CD4-positive, alpha-beta memory T cell (primary cell): Measurements from ENCODE around the gene BFSP1. TPM values are rescaled to one million over a fixed set of nuclear protein-coding genes. Genes with fewer than 3 reads are reported as not detected.

ENCODE experiments used
- CTCF ChIA-PET: fragments of 350-600 bp; sonication (Branson Sonifier 250); formaldehyde crosslinking; loops from one replicate; lab custom pipeline; 2021; ENCODE audit warnings: inconsistent platforms; ENCODE audit not compliant: partially characterized antibody; lab: Charles Lee
- POLR2A ChIA-PET: fragments of 350-600 bp; sonication (Branson Sonifier 250); formaldehyde crosslinking; loops from one replicate; lab custom pipeline; 2021; ENCODE audit not compliant: partially characterized antibody; lab: Charles Lee
- DNase-seq, 5 donors: peaks; one replicate each; pipeline versions ENCODE4 v3.0.0 to v3.0.0-alpha.2; 2020 to 2022; ENCODE audit warnings: mixed read lengths in 1 of 5
- H3K27ac ChIP-seq: one replicate; pipeline ENCODE4 v1.7.0; 2013; ENCODE audit warnings: low read depth, low read length
- H3K27me3 ChIP-seq: 2 replicates; pipeline ENCODE4 v1.7.0; 2013; ENCODE audit warnings: mild to moderate bottlenecking, low read length, moderate library complexity; ENCODE audit not compliant: insufficient read depth
- H3K36me3 ChIP-seq: 2 replicates; pipeline ENCODE4 v1.7.0; 2013; ENCODE audit warnings: mild to moderate bottlenecking, low read length, moderate library complexity; ENCODE audit not compliant: insufficient read depth
- H3K4me1 ChIP-seq: 2 replicates; pipeline ENCODE4 v1.7.0; 2013; ENCODE audit warnings: mild to moderate bottlenecking, low read length, moderate library complexity; ENCODE audit not compliant: insufficient read depth
- H3K4me3 ChIP-seq, 2 donors: one replicate each; pipeline ENCODE4 v1.7.0; 2013; ENCODE audit warnings: low read length in 2 of 2, mild to moderate bottlenecking in 1 of 2
- H3K9me3 ChIP-seq, 2 donors: one replicate each; pipeline ENCODE4 v1.7.0; 2013; ENCODE audit warnings: low read length in 2 of 2, control low read depth in 1 of 2; ENCODE audit not compliant: control insufficient read depth in 1 of 2
- H3K27ac Mint-ChIP-seq, 7 donors: one replicate each; pipeline ENCODE4 v1.8.0; 2020 to 2021; ENCODE audit warnings: mixed read lengths in 7 of 7, mild to moderate bottlenecking in 6 of 7, inconsistent platforms in 3 of 7, moderate library complexity in 3 of 7
- H3K27me3 Mint-ChIP-seq, 2 donors: one replicate each; pipeline ENCODE4 v1.8.0; 2020 to 2021; ENCODE audit warnings: mixed read lengths in 2 of 2
- H3K36me3 Mint-ChIP-seq, 2 donors: one replicate each; pipeline ENCODE4 v1.8.0; 2020 to 2021; ENCODE audit warnings: mixed read lengths in 2 of 2, inconsistent platforms in 1 of 2, mild to moderate bottlenecking in 1 of 2
- H3K4me1 Mint-ChIP-seq, 4 donors: one replicate each; pipeline ENCODE4 v1.8.0; 2020 to 2021; ENCODE audit warnings: mixed read lengths in 4 of 4, mild to moderate bottlenecking in 1 of 4
- H3K4me3 Mint-ChIP-seq, 8 donors: one replicate each; pipeline ENCODE4 v1.8.0; 2020 to 2021; ENCODE audit warnings: mixed read lengths in 8 of 8, mild to moderate bottlenecking in 7 of 8, moderate library complexity in 6 of 8, inconsistent platforms in 3 of 8
- H3K9me3 Mint-ChIP-seq, 8 donors: one replicate each; pipeline ENCODE4 v1.8.0; 2020 to 2021; ENCODE audit warnings: mixed read lengths in 8 of 8, mild to moderate bottlenecking in 5 of 8, inconsistent platforms in 3 of 8, moderate library complexity in 1 of 8
- intact Hi-C: fragments of 100-400 bp; cut with micrococcal nuclease; formaldehyde crosslinking; loops from one replicate; pipeline ENCODE4 v1.15.1; 2023
- polyA plus RNA-seq, 2 donors: library from polyadenylated mRNA; unstranded; fragments of 300-500 nt; fragmentation: Illumina TruSeq; gene quantifications; one replicate each; pipeline ENCODE4 v1.2.3, GENCODE V29; 2021
- total RNA-seq, 2 experiments: library from RNA; stranded (reverse); gene quantifications; one replicate each; pipeline ENCODE4 v1.2.3, GENCODE V29; 2021

The BFSP1 gene
- total and polyA plus RNA-seq, 4 experiments from 2014 or later: 0.21 to 0.96 (median 0.91) TPM

- POLR2A ChIA-PET: no interaction called here
Observed at GRCh38 chr20:17566345-17566744, 35.2 kb upstream of the BFSP1 start.

GRCh38 chr20:17565169-17565845 lies 34.1 kb upstream of the BFSP1 start:
- Histone ChIP-seq H3K9me3 (no peaks in the 10 kb centered on the region), H3K27ac (no peak overlapping the region), H3K4me1 (peaks cover 5% of the 10 kb centered on the region), H3K4me3 (no peak overlapping the region), H3K36me3 (no peaks in the 10 kb centered on the region), H3K27me3 (no peaks in the 10 kb centered on the region)
- peaks cover 0 to 5% (median 1%) of the 10 kb centered on the region in 4 donors for H3K4me1 Mint-ChIP-seq
- POLR2A ChIA-PET: no interaction called here
- H3K27me3 Mint-ChIP-seq: no peaks in the 10 kb centered on the region
- H3K9me3 Mint-ChIP-seq: no peaks in the 10 kb centered on the region
- H3K4me3 Mint-ChIP-seq: no peak overlapping the region
- peaks cover 0 to 3% of the 10 kb centered on the region in 2 donors for H3K36me3 Mint-ChIP-seq
- intact Hi-C loops: no loop called here
- no peak for DNase-seq
- no peak overlapping the region for H3K27ac Mint-ChIP-seq
- CTCF ChIA-PET: no interaction called here

More at GRCh38 chr20:17566345-17566744, 35.2 kb upstream of the BFSP1 start:
- no peaks in the 10 kb centered on the region for H3K36me3 ChIP-seq
- DNase-seq: no peak
- H3K4me3 ChIP-seq: no peak overlapping the region
- H3K4me1 ChIP-seq: peaks cover 12% of the 10 kb centered on the region
- H3K9me3 Mint-ChIP-seq: no peaks in the 10 kb centered on the region
- intact Hi-C loops: no loop called here
- peaks cover 7 to 14% (median 8%) of the 10 kb centered on the region in 4 donors for H3K4me1 Mint-ChIP-seq
- CTCF ChIA-PET: interaction anchor here (1.4 kb wide), 1 partner anchor 116 kb away, joined by 3 read pairs; the partner anchor contains the start of gene RRBP1
- no peaks in the 10 kb centered on the region for H3K9me3 ChIP-seq
- H3K4me3 Mint-ChIP-seq: no peak overlapping the region
- H3K27me3 ChIP-seq: no peaks in the 10 kb centered on the region
- H3K27ac ChIP-seq: no peak overlapping the region
- H3K27ac Mint-ChIP-seq: no peak overlapping the region
- H3K27me3 Mint-ChIP-seq: no peaks in the 10 kb centered on the region
- H3K36me3 Mint-ChIP-seq: peaks cover 0 to 11% of the 10 kb centered on the region in 2 donors

GRCh38 chr20:17562804-17563305 lies 31.7 kb upstream of the BFSP1 start:
- Histone ChIP-seq H3K9me3 (no peaks in the 10 kb centered on the region), H3K4me1 (no peaks in the 10 kb centered on the region), H3K27me3 (no peaks in the 10 kb centered on the region), H3K36me3 (no peaks in the 10 kb centered on the region), H3K27ac (no peak overlapping the region), H3K4me3 (no peak overlapping the region)
- Mint-ChIP-seq H3K36me3 (no peaks in the 10 kb centered on the region), H3K27ac (no peak overlapping the region), H3K4me3 (no peak overlapping the region), H3K4me1 (peaks cover 3 to 9% (median 4%) of the 10 kb centered on the region in 4 donors), H3K9me3 (no peaks in the 10 kb centered on the region), H3K27me3 (no peaks in the 10 kb centered on the region)
- POLR2A ChIA-PET: no interaction called here
- DNase-seq: no peak
- CTCF ChIA-PET: interaction anchor here (0.9 kb wide), 1 partner anchor 59 kb away, joined by 5 read pairs; no protein-coding TSS in a partner anchor
- intact Hi-C loops: no loop called here

- Mint-ChIP-seq H3K27ac (no peak overlapping the region), H3K4me1 (peaks cover 3 to 9% (median 4%) of the 10 kb centered on the region in 4 donors), H3K9me3 (no peaks in the 10 kb centered on the region), H3K4me3 (no peak overlapping the region), H3K27me3 (no peaks in the 10 kb centered on the region), H3K36me3 (no peaks in the 10 kb centered on the region)
- Histone ChIP-seq H3K27me3 (no peaks in the 10 kb centered on the region), H3K4me3 (no peak overlapping the region), H3K27ac (no peak overlapping the region), H3K9me3 (no peaks in the 10 kb centered on the region), H3K36me3 (no peaks in the 10 kb centered on the region), H3K4me1 (no peaks in the 10 kb centered on the region)
- intact Hi-C loops: no loop called here
- ChIA-PET CTCF (no interaction called here), POLR2A (no interaction called here)
- no peak for DNase-seq
Observed at GRCh38 chr20:17560344-17561074, 29.3 kb upstream of the BFSP1 start.

- no peaks in the 10 kb centered on the region for H3K9me3 Mint-ChIP-seq
- no peak overlapping the region for H3K4me3 Mint-ChIP-seq
- H3K4me3 ChIP-seq: no peak overlapping the region
- H3K36me3 Mint-ChIP-seq: no peaks in the 10 kb centered on the region
- no peaks in the 10 kb centered on the region for H3K9me3 ChIP-seq
- H3K27ac ChIP-seq: no peak overlapping the region
- no peaks in the 10 kb centered on the region for H3K27me3 Mint-ChIP-seq
- H3K4me1 Mint-ChIP-seq: peaks cover 3 to 9% (median 4%) of the 10 kb centered on the region in 4 donors
- H3K4me1 ChIP-seq: no peaks in the 10 kb centered on the region
- ChIA-PET CTCF (no interaction called here), POLR2A (interaction anchor here (0.6 kb wide), 1 partner anchor 70 kb away, joined by 4 read pairs; no protein-coding TSS in a partner anchor)
- no peak for DNase-seq
- no peaks in the 10 kb centered on the region for H3K36me3 ChIP-seq
- H3K27ac Mint-ChIP-seq: no peak overlapping the region
- intact Hi-C loops: no loop called here
- H3K27me3 ChIP-seq: no peaks in the 10 kb centered on the region
Observed at GRCh38 chr20:17559338-17559737, 28.2 kb upstream of the BFSP1 start.

GRCh38 chr20:17558941-17559304 lies 27.7 kb upstream of the BFSP1 start:
- intact Hi-C loops: no loop called here
- no peak for DNase-seq
- H3K4me3 Mint-ChIP-seq: no peak overlapping the region
- Histone ChIP-seq H3K27ac (no peak overlapping the region), H3K4me3 (no peak overlapping the region), H3K4me1 (no peaks in the 10 kb centered on the region), H3K9me3 (no peaks in the 10 kb centered on the region), H3K36me3 (no peaks in the 10 kb centered on the region), H3K27me3 (no peaks in the 10 kb centered on the region)
- H3K9me3 Mint-ChIP-seq: no peaks in the 10 kb centered on the region
- no peak overlapping the region for H3K27ac Mint-ChIP-seq
- H3K36me3 Mint-ChIP-seq: no peaks in the 10 kb centered on the region
- H3K4me1 Mint-ChIP-seq: peaks cover 3 to 9% (median 4%) of the 10 kb centered on the region in 4 donors
- H3K27me3 Mint-ChIP-seq: no peaks in the 10 kb centered on the region
- POLR2A ChIA-PET: interaction anchor here (0.6 kb wide), 1 partner anchor 70 kb away, joined by 4 read pairs; no protein-coding TSS in a partner anchor
- CTCF ChIA-PET: no interaction called here
